Brain microvascular endothelial cell (primary cell): ENCODE measurements around the gene THAP2.
A peak's percentile ranks its signal among the peaks of the same experiment; 100 is the strongest.

ENCODE experiments used
- DNase-seq: peaks from one replicate; pipeline ENCODE4 v3.0.0-alpha.2; 2020
- H3K27ac ChIP-seq: fragments of 250-450 bp; sonication (Bioruptor Pico); 2 replicates; pipeline ENCODE4 v1.5.1; 2020; ENCODE audit warnings: mild to moderate bottlenecking, moderate library complexity
- H3K27me3 ChIP-seq: fragments of 250-450 bp; sonication (Bioruptor Pico); replicated peaks from 2 replicates; pipeline ENCODE4 v1.5.1; 2020; ENCODE audit warnings: mild to moderate bottlenecking
- H3K36me3 ChIP-seq: fragments of 250-450 bp; sonication (Bioruptor Pico); replicated peaks from 2 replicates; pipeline ENCODE4 v1.5.1; 2020; ENCODE audit warnings: mild to moderate bottlenecking
- H3K4me3 ChIP-seq: 2 replicates; pipeline ENCODE4 v1.5.1; 2011; ENCODE audit warnings: low read depth, mild to moderate bottlenecking, control low read depth, low read length, moderate library complexity
- in situ Hi-C: cut with HindIII; loops from 2 replicates; pipeline ENCODE4 v1.10.0; 2017; ENCODE audit warnings: low sequenced_read_pairs, low pct_ligation_motif_present
- TF ChIP-seq, protein P1 (sequence below): IDR thresholded peaks from 2 replicates; pipeline ENCODE4 v1.5.1; 2011; ENCODE audit warnings: low read depth, mild to moderate bottlenecking, moderate library complexity, low read length, control low read depth, inconsistent platforms; ENCODE audit errors: missing control alignments

The THAP2 gene

DNA sequence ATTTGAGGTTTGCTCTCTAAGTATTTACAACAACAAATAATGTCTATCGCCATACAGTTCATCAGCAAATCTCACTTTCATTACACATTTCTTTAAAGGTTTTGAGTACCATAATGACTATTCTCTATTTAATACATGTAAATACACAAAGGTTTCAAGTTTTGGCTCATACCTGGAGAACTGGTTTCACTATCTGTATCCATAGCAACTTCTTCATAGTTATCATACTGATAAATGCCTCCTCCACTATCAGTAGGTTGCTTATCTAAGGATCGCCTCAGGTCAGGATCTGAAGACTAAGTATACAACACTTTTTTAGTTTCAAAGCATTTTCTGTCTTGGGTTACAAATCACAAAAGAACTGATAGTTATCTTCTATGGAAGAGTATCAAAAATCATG lies 21.8 kb upstream of the THAP2 start:
- Histone ChIP-seq H3K4me3 (no peak overlapping the region), H3K27me3 (no peaks in the 10 kb centered on the region), H3K36me3 (peaks cover 80% of the 10 kb centered on the region), H3K27ac (peak overlapping the region; percentile 14)
- no peak for DNase-seq
- TF ChIP-seq, protein P1, sequence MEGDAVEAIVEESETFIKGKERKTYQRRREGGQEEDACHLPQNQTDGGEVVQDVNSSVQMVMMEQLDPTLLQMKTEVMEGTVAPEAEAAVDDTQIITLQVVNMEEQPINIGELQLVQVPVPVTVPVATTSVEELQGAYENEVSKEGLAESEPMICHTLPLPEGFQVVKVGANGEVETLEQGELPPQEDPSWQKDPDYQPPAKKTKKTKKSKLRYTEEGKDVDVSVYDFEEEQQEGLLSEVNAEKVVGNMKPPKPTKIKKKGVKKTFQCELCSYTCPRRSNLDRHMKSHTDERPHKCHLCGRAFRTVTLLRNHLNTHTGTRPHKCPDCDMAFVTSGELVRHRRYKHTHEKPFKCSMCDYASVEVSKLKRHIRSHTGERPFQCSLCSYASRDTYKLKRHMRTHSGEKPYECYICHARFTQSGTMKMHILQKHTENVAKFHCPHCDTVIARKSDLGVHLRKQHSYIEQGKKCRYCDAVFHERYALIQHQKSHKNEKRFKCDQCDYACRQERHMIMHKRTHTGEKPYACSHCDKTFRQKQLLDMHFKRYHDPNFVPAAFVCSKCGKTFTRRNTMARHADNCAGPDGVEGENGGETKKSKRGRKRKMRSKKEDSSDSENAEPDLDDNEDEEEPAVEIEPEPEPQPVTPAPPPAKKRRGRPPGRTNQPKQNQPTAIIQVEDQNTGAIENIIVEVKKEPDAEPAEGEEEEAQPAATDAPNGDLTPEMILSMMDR: no peak
- in situ Hi-C loops: no loop called here

DNA sequence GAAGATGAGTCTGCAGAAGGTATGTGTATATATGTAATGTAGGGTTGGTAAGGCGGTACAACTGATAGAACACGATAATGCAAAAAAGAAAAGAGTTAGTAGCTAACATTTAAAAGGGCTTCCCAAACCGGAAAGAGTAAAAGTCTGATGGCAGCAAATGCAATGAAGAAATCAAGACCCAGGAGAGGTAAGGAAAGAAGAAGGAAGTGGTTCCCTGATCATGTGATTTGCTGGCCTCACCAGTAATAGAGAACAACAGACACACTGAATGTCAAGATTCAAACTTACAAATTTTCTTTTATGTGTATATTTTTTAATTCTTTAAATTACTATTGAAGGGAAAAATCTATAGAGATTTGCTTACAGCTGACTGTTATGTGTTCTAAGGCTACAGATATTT lies 18.8 kb upstream of the THAP2 start:
- no peak for DNase-seq
- Histone ChIP-seq H3K36me3 (peaks cover 75% of the 10 kb centered on the region), H3K27me3 (no peaks in the 10 kb centered on the region), H3K27ac (no peak overlapping the region), H3K4me3 (no peak overlapping the region)
- TF ChIP-seq, protein P1: no peak
- in situ Hi-C loops: no loop called here

DNA sequence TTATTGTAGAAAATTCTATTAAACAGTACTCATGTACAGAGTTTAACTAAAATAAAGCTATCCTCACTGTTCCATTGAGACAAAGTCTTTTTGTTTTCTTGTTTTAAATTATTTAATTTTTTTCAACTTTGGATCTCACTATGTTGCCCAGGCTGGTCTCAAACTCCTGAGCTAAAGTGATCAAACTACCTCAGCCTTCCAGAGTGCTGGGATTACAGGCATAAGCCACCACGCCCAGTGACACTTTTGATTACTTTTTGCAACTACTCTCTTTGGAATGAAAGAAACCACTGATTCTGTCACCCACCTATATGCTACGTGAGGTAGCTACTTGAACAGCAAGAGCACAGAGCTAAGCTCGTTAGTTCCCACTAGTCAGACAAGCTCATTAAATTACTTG lies 17.6 kb upstream of the THAP2 start:
- Histone ChIP-seq H3K27ac (no peak overlapping the region), H3K36me3 (peaks cover 71% of the 10 kb centered on the region), H3K4me3 (no peak overlapping the region), H3K27me3 (no peaks in the 10 kb centered on the region)
- in situ Hi-C loops: no loop called here
- TF ChIP-seq, protein P1: no peak
- no peak for DNase-seq

DNA sequence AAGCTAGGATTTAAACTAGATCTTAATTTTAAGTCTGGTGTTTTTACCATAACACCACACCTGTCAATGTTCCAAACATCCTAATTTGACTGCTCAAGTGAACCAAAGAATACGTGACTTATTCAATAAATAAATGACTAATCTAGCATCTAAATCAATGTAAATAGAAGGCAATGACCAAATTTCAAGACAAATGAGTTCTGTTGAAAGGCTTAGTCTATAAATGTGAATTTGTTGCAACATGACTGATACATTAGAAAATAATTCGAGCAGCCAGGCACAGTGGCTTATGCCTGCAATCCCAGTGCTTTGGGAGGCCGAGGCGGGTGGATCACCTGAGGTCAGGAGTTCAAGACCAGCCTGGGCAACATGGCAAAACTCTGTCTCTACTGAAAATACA lies 15.6 kb upstream of the THAP2 start:
- TF ChIP-seq, protein P1: no peak
- Histone ChIP-seq H3K4me3 (no peak overlapping the region), H3K27me3 (no peaks in the 10 kb centered on the region), H3K27ac (no peak overlapping the region), H3K36me3 (peaks cover 66% of the 10 kb centered on the region)
- no peak for DNase-seq
- in situ Hi-C loops: no loop called here

DNA sequence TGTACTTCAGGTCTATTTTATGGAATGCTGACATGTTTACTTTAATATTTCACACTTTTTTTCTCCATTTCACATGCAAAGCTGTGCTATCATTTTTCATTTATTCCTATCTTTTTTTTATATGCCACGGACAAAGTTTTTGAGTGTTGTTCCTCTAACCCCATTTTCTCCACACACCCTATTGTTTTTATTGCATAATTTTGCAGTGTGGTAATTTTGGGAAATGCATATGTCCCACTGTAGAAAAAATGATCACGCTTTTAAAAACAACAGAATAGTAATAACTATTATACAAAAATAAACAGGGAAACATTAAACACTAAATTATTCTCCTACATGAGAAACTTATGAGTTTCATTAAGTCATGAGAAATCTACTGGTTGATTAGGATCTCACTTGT lies 14.7 kb upstream of the THAP2 start:
- TF ChIP-seq, protein P1: no peak
- no peak overlapping the region for H3K4me3 ChIP-seq
- H3K36me3 ChIP-seq: peaks cover 66% of the 10 kb centered on the region
- in situ Hi-C loops: no loop called here
- no peaks in the 10 kb centered on the region for H3K27me3 ChIP-seq
- DNase-seq: no peak
- no peak overlapping the region for H3K27ac ChIP-seq

DNA sequence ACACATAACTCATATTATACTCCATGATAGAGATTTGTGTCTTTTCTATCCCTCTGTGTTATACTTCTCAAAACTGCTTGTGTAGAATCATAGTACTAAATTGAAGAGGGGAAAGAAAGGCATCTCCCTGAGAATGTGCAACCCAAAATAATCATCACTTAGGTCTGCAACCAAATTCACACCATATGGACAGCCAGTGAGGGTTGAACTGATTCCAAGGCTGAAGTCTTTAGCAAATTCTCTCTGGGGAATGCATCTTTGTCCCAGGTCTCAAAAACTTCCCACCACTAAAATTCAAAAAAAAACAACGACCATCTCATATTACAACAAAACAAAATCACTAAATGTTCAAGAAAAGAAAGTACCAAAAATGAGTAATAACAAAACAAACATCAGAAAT lies 11.4 kb upstream of the THAP2 start:
- TF ChIP-seq, protein P1: no peak
- H3K4me3 ChIP-seq: no peak overlapping the region
- H3K36me3 ChIP-seq: peaks cover 46% of the 10 kb centered on the region
- in situ Hi-C loops: no loop called here
- no peak for DNase-seq
- H3K27me3 ChIP-seq: no peaks in the 10 kb centered on the region
- no peak overlapping the region for H3K27ac ChIP-seq
